H1 (cell line): Measurements from ENCODE around the gene RAB34. TPM values are rescaled to one million over a fixed set of nuclear protein-coding genes. Genes with fewer than 3 reads are reported as not detected.

Experiments
- CTCF ChIA-PET: fragments of 300-600 bp; sonication (Branson Sonifier 250); formaldehyde crosslinking; loops from one replicate; lab custom pipeline; 2021; ENCODE audit not compliant: partially characterized antibody; lab: Charles Lee
- POLR2A ChIA-PET: fragments of 300-600 bp; sonication (Branson Sonifier 250); formaldehyde crosslinking; loops from one replicate; lab custom pipeline; 2021; ENCODE audit warnings: inconsistent platforms; ENCODE audit not compliant: partially characterized antibody; lab: Charles Lee
- DNase-seq, 2 experiments: peaks; one replicate each; pipeline versions ENCODE4 v3.0.0 to v3.0.0-alpha.2; 2010 to 2022; ENCODE audit warnings: low spot score in 2 of 2, low read depth in 1 of 2, mixed read lengths in 1 of 2
- FAIRE-seq: peaks from 2 replicates; lab custom pipeline; 2011; peaks lifted over from hg19 to GRCh38; lab: Jason Lieb, UNC
- H2AFZ ChIP-seq: 2 replicates; pipeline ENCODE4 v1.8.1; 2012; ENCODE audit warnings: low read length, inconsistent platforms
- H2AK5ac ChIP-seq: 2 replicates; pipeline ENCODE4 v1.6.1; 2013; ENCODE audit warnings: low read depth, low read length
- H2BK120ac ChIP-seq: replicated peaks from 2 replicates; pipeline ENCODE3; 2013; ENCODE audit warnings: low read depth, low read length, inconsistent platforms
- H2BK12ac ChIP-seq: 2 replicates; pipeline ENCODE4 v1.6.1; 2013; ENCODE audit warnings: low read depth, low read length
- H2BK15ac ChIP-seq: 2 replicates; pipeline ENCODE4 v1.6.1; 2013; ENCODE audit warnings: low read length
- H2BK20ac ChIP-seq: 2 replicates; pipeline ENCODE4 v1.6.1; 2013; ENCODE audit warnings: low read length
- H2BK5ac ChIP-seq: 2 replicates; pipeline ENCODE4 v1.6.1; 2013; ENCODE audit warnings: low read depth, low read length
- H3K14ac ChIP-seq: 2 replicates; pipeline ENCODE4 v1.6.1; 2013; ENCODE audit warnings: inconsistent platforms; ENCODE audit not compliant: insufficient read length
- H3K18ac ChIP-seq: 2 replicates; pipeline ENCODE4 v1.6.1; 2013; ENCODE audit warnings: low read length; ENCODE audit errors: extremely low read depth
- H3K23ac ChIP-seq: 2 replicates; pipeline ENCODE4 v1.6.1; 2013; ENCODE audit warnings: inconsistent platforms; ENCODE audit not compliant: insufficient read length
- H3K23me2 ChIP-seq: 2 replicates; pipeline ENCODE4 v1.6.1; 2013; ENCODE audit warnings: low read depth, low read length
- H3K27ac ChIP-seq: 2 replicates; pipeline ENCODE4 v1.6.1; 2011; ENCODE audit warnings: low read depth, low read length, inconsistent platforms
- H3K27me3 ChIP-seq, 4 experiments: replicated peaks in 1 of 4; 1 replicate in 1 of 4; 2 replicates in 3 of 4; pipeline versions ENCODE4 v1.6.1 to v1.8.1; 2011 to 2013; ENCODE audit warnings: low read length in 3 of 4, mild to moderate bottlenecking in 3 of 4, inconsistent platforms in 2 of 4, mixed read lengths in 2 of 4, moderate library complexity in 1 of 4; ENCODE audit not compliant: control insufficient read depth in 3 of 4, insufficient read depth in 3 of 4; ENCODE audit errors: extremely low read depth in 1 of 4
- H3K36me3 ChIP-seq, 4 experiments: 2 replicates each; pipeline versions ENCODE4 v1.6.1 to v1.8.1; 2011 to 2013; ENCODE audit warnings: mild to moderate bottlenecking in 4 of 4, low read length in 3 of 4, moderate library complexity in 2 of 4, control low read depth in 1 of 4, inconsistent platforms in 1 of 4; ENCODE audit not compliant: insufficient read depth in 4 of 4, control insufficient read depth in 2 of 4
- H3K4ac ChIP-seq: replicated peaks from 2 replicates; pipeline ENCODE3; 2013; ENCODE audit warnings: low read length, low read depth, mixed read lengths, inconsistent platforms; ENCODE audit not compliant: insufficient read length
- H3K4me1 ChIP-seq, 4 experiments: replicated peaks in 1 of 4; 1 replicate in 1 of 4; 2 replicates in 3 of 4; pipeline versions ENCODE4 v1.6.1 to v1.8.1; 2011 to 2013; ENCODE audit warnings: low read length in 3 of 4, inconsistent platforms in 2 of 4, mixed read lengths in 1 of 4; ENCODE audit not compliant: insufficient read depth in 4 of 4, control insufficient read depth in 3 of 4
- H3K4me2 ChIP-seq, 2 experiments: 2 replicates each; pipeline versions ENCODE4 v1.6.1 to v1.8.1; 2011 to 2013; ENCODE audit warnings: low read depth in 2 of 2, low read length in 2 of 2, control low read depth in 1 of 2, inconsistent platforms in 1 of 2, mild to moderate bottlenecking in 1 of 2; ENCODE audit not compliant: insufficient read depth in 1 of 2
- H3K4me3 ChIP-seq, 4 experiments: fragments of 200-600, 300-600 bp in 1 of 4; sonication (generic), shearing (Covaris generic), sonication (Bioruptor Twin) in 1 of 4; 2 replicates each; pipeline versions ENCODE4 v1.5.1 to v1.8.1; 2011 to 2016; ENCODE audit warnings: low read length in 4 of 4, low read depth in 3 of 4, control low read depth in 2 of 4, inconsistent platforms in 2 of 4, mild to moderate bottlenecking in 2 of 4, mixed read lengths in 1 of 4, moderate library complexity in 1 of 4; ENCODE audit not compliant: insufficient read depth in 2 of 4; ENCODE audit errors: extremely low read depth in 1 of 4
- H3K56ac ChIP-seq: replicated peaks from 2 replicates; pipeline ENCODE3; 2013; ENCODE audit warnings: low read depth, mild to moderate bottlenecking, mixed read lengths, low read length, inconsistent platforms; ENCODE audit not compliant: insufficient read length
- H3K79me1 ChIP-seq: 2 replicates; pipeline ENCODE4 v1.6.1; 2013; ENCODE audit warnings: low read depth, low read length, control low read depth
- H3K79me2 ChIP-seq, 2 experiments: 2 replicates each; pipeline versions ENCODE4 v1.6.1 to v1.8.1; 2012 to 2013; ENCODE audit warnings: low read length in 2 of 2, mild to moderate bottlenecking in 2 of 2, inconsistent platforms in 1 of 2; ENCODE audit not compliant: insufficient read depth in 2 of 2, control insufficient read depth in 1 of 2
- H3K9ac ChIP-seq, 4 experiments: replicated peaks in 1 of 4; 1 replicate in 1 of 4; 2 replicates in 3 of 4; pipeline versions ENCODE4 v1.6.1 to v1.8.1; 2011 to 2013; ENCODE audit warnings: low read depth in 3 of 4, low read length in 3 of 4, control low read depth in 2 of 4, mild to moderate bottlenecking in 2 of 4, moderate library complexity in 2 of 4, inconsistent platforms in 1 of 4; ENCODE audit errors: extremely low read depth in 1 of 4
- H3K9me3 ChIP-seq, 2 experiments: 2 replicates each; pipeline versions ENCODE4 v1.6.1 to v1.8.1; 2012 to 2013; ENCODE audit warnings: mild to moderate bottlenecking in 2 of 2, moderate library complexity in 2 of 2, control low read depth in 1 of 2, inconsistent platforms in 1 of 2, low read depth in 1 of 2, low read length in 1 of 2, mixed read lengths in 1 of 2; ENCODE audit not compliant: insufficient read depth in 2 of 2
- H4K20me1 ChIP-seq, 2 experiments: replicated peaks in 1 of 2; 2 replicates each; pipeline versions ENCODE3 to v1.8.1; 2011 to 2013; ENCODE audit warnings: inconsistent platforms in 2 of 2, low read length in 2 of 2, mild to moderate bottlenecking in 1 of 2; ENCODE audit not compliant: insufficient read depth in 2 of 2, control insufficient read depth in 1 of 2
- H4K5ac ChIP-seq: 2 replicates; pipeline ENCODE4 v1.6.1; 2013; ENCODE audit warnings: low read length, low read depth, mixed read lengths, inconsistent platforms; ENCODE audit not compliant: insufficient read length
- H4K8ac ChIP-seq: 2 replicates; pipeline ENCODE4 v1.8.0; 2013; ENCODE audit warnings: mild to moderate bottlenecking, moderate library complexity, low read length, inconsistent platforms; ENCODE audit not compliant: insufficient read depth; ENCODE audit errors: extremely low read depth
- H4K91ac ChIP-seq: replicated peaks from 2 replicates; pipeline ENCODE3; 2013; ENCODE audit warnings: low read length, mixed read lengths, inconsistent platforms; ENCODE audit not compliant: insufficient read length
- ASH2L ChIP-seq: fragments of 200-600, 300-600 bp; sonication (generic); IDR thresholded peaks from one replicate; pipeline ENCODE4 v1.7.1; 2017; ENCODE audit warnings: low read length
- KDM4A ChIP-seq: IDR thresholded peaks from one replicate; pipeline ENCODE4 v1.7.1; 2012; ENCODE audit warnings: low read depth, mild to moderate bottlenecking, moderate library complexity, low read length, inconsistent platforms; ENCODE audit not compliant: severe bottlenecking
- POLR2A ChIP-seq, 2 experiments: IDR thresholded peaks; 1 replicate in 1 of 2; 2 replicates in 1 of 2; pipeline ENCODE4 v1.6.1; 2011; ENCODE audit warnings: low read depth in 2 of 2, low read length in 2 of 2, mild to moderate bottlenecking in 2 of 2; ENCODE audit errors: control extremely low read depth in 1 of 2
- RXRA ChIP-seq: IDR thresholded peaks from 2 replicates; pipeline ENCODE4 v1.6.1; 2011; ENCODE audit warnings: low read depth, mild to moderate bottlenecking, low read length, moderate library complexity; ENCODE audit not compliant: insufficient read depth
- SIN3A ChIP-seq, 2 experiments: IDR thresholded peaks in 1 of 2; conservative IDR thresholded peaks in 1 of 2; 2 replicates each; pipeline ENCODE4 v1.6.1; 2011 to 2012; ENCODE audit warnings: low read length in 2 of 2, improper control_type of control experiment in 1 of 2, low read depth in 1 of 2, mild to moderate bottlenecking in 1 of 2
- SIX5 ChIP-seq: IDR thresholded peaks from 2 replicates; pipeline ENCODE4 v1.6.1; 2011; ENCODE audit warnings: mild to moderate bottlenecking, low read depth, low read length
- WGBS, 2 experiments: shearing (Covaris generic) in 1 of 2; methylation state at CpG; one replicate each; pipeline versions ENCODE4 v1.1.6 to v1.1.7; 2013 to 2015; ENCODE audit warnings: low lambda C conversion rate in 2 of 2, mixed read lengths in 2 of 2, inconsistent platforms in 1 of 2, low coverage in 1 of 2, missing lambda C conversion rate in 1 of 2; ENCODE audit not compliant: insufficient replicate concordance in 2 of 2, insufficient coverage in 1 of 2, insufficient read length in 1 of 2; ENCODE audit errors: extremely low coverage in 1 of 2, missing lambda C conversion rate in 1 of 2; 5-methylcytosine and 5-hydroxymethylcytosine counted together
- polyA plus RNA-seq, 7 experiments: library from polyadenylated mRNA; depleted of rRNA in 3 of 7; stranded (reverse) in 5 of 7; unstranded in 2 of 7; fragments of >200 nt in 5 of 7; fragments of 200-250 nt in 2 of 7; gene quantifications; 1 replicate in 5 of 7; 2 replicates in 1 of 7; 4 replicates in 1 of 7; pipeline versions ENCODE4 v1.2.1 to v1.2.3, GENCODE V29; 2011 to 2013; ENCODE audit warnings: missing spikeins in 2 of 7, mixed read lengths in 2 of 7
- total RNA-seq: library from RNA; stranded (reverse); fragmentation: NEBNext Ultra II Directional; extraction: Animal tissue kit (Norgen Biotek cat#: 25700); gene quantifications from 2 replicates; pipeline ENCODE4 v1.2.1, GENCODE V29; 2021
- TF ChIP-seq, protein P1 (sequence below): IDR thresholded peaks from 2 replicates; pipeline ENCODE4 v1.6.1; 2012; ENCODE audit warnings: inconsistent platforms

The RAB34 gene
- total and polyA plus RNA-seq, 2 of the 8 experiments (the other 6 are each of a cell fraction or from before 2014, with no cell fraction given) = 237 to 305 TPM

DNA sequence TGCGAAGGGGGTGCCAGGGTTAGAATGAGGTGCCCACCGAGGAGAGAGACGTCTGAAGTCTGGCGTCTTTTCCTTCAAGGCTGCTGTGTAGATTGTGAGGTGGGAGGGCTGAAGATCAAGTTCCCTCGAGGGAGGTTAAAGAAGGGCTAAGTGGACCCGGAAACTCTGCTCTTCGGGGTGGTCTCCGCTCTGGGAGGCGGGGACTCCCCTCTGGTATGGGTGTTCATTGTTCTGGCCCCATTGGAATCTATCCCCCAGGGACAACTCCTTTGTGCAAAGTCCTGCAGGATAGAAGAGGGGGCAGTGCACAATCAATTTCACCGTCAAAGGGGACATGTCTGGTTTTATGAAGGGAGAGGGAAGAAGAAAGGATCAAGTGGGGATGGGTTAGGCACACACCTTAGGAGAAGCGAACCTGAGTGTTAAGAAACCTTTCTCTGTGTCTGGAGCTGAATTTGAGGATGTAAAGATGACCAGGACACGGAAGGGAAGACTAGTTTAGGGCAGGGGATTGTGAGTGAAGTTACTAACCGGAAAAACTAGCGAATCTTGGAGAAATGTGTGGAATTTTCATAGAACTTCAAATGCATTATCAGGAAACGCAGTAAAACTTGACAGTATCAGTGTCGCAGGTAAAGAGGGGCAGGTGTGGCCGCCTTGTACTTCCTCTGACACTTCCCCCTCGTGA, 809 bp upstream of the RAB34 start:
- Histone ChIP-seq H3K27me3 (no peaks in the 10 kb centered on the region), H3K4me1 (peaks cover 3 to 12% (median 6%) of the 10 kb centered on the region in 4 experiments), H4K5ac (peak overlapping the region; percentile 95), H2BK12ac (peak overlapping the region; percentile 75), H3K4me2 (peak overlapping the region; percentile 87 to 99), H3K79me1 (peaks cover 13% of the 10 kb centered on the region; the same call in 1 of the 2 replicates), H2BK120ac (peak overlapping the region; percentile 96), H3K56ac (peak overlapping the region; percentile 18), H4K8ac (no peak overlapping the region), H2BK5ac (peak overlapping the region; percentile 99), H3K9ac (peak overlapping the region; percentile 56 to 78 (median 68)), H3K23ac (no peak overlapping the region), H3K18ac (peak overlapping the region; percentile 99), H3K36me3 (peaks cover 25 to 51% (median 38%) of the 10 kb centered on the region in 4 experiments), H3K79me2 (peaks cover 8 to 53% of the 10 kb centered on the region in 2 experiments), H3K9me3 (no peaks in the 10 kb centered on the region), H2AFZ (no peak overlapping the region), H4K91ac (peak overlapping the region; percentile 76), H3K4me3 (peak overlapping the region; percentile 95 to 100 (median 98)), H4K20me1 (peaks cover 6 to 23% of the 10 kb centered on the region in 2 experiments), H2BK15ac (peak overlapping the region; percentile 95), H3K4ac (peak overlapping the region; percentile 98), H3K23me2 (peaks cover 19% of the 10 kb centered on the region), H2AK5ac (peak overlapping the region; percentile 68), H3K14ac (no peak overlapping the region), H3K27ac (peak overlapping the region; percentile 74), H2BK20ac (peak overlapping the region; percentile 56)
- DNase-seq (no peak), FAIRE-seq (no peak)
- ChIA-PET POLR2A (interaction anchor here (1.5 to 17.6 kb wide), 7 partner anchors 10 to 234 kb away, joined by 5 to 813 read pairs (median 18); partner anchors contain the start of genes BLTP2, NEK8, PHF12 and TRAF4), CTCF (no interaction called here)
- 6% methylated on average over 16 of the region's 18 CpGs; no CpG with 5 or more reads in 1 of the 2 experiments for WGBS, 2 experiments
- no peak for TF ChIP-seq SIX5
- TF ChIP-seq, protein P1, sequence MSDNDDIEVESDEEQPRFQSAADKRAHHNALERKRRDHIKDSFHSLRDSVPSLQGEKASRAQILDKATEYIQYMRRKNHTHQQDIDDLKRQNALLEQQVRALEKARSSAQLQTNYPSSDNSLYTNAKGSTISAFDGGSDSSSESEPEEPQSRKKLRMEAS = no peak; the same call in 1 of the 2 replicates
- TF ChIP-seq POLR2A (IDR thresholded peaks at IDR 0.05; ENCODE audit: control extremely low read depth in 1 of 2, low read depth in 2 of 2, low read length in 2 of 2) = peak in 1 of 2 experiments; percentile 49; a peak in 2 of 3 replicates
- peak; percentile 33 for TF ChIP-seq KDM4A
- no peak for TF ChIP-seq ASH2L
- 0 out of 4 replicates have a peak, but pooled peaks have one; percentile 9 to 40 for TF ChIP-seq SIN3A (conservative IDR thresholded peaks at IDR 0.05 in 1 of 2, IDR thresholded peaks at IDR 0.05 in 1 of 2; ENCODE audit: low read depth in 1 of 2, low read length in 2 of 2)
- no peak for TF ChIP-seq RXRA
